ENCODE data around the gene NOS2.
A peak's percentile ranks its signal among the peaks of the same experiment; 100 is the strongest.
"Not testable (repeated sequence)": the region's sequence is repeated elsewhere in the genome, so short reads cannot be mapped to it uniquely, and the experiment has no call there.

The NOS2 gene

GRCh38 chr17:27783440-27784350 lies 16.6 kb downstream of the NOS2 start:
- no peak for DNase-seq (ENCODE audit: low read depth)

- DNase-seq (ENCODE audit: low read depth), result no peak
Observed at GRCh38 chr17:27782791-27783206, 17.5 kb downstream of the NOS2 start.

- no peak for DNase-seq (ENCODE audit: low read depth)
Observed at GRCh38 chr17:27780828-27781404, 19.4 kb downstream of the NOS2 start.

- DNase-seq (ENCODE audit: low read depth), result no peak
Observed at GRCh38 chr17:27780092-27780827, 20.1 kb downstream of the NOS2 start.

GRCh38 chr17:27778183-27778582 lies 22.1 kb downstream of the NOS2 start:
- DNase-seq (ENCODE audit: low read depth), result peak; percentile 57

- DNase-seq (ENCODE audit: low read depth), result peak; percentile 12
Observed at GRCh38 chr17:27776882-27777624, 23.3 kb downstream of the NOS2 start.

- DNase-seq (ENCODE audit: low read depth), result no peak
Observed at GRCh38 chr17:27771586-27771985, 28.7 kb downstream of the NOS2 start.

- no peak for DNase-seq (ENCODE audit: low read depth)
Observed at GRCh38 chr17:27770877-27771276, 29.5 kb downstream of the NOS2 start.

- DNase-seq (ENCODE audit: low read depth), result no peak
Observed at GRCh38 chr17:27768858-27769410, 31.4 kb downstream of the NOS2 start.

GRCh38 chr17:27766438-27766837 lies 33.9 kb downstream of the NOS2 start:
- no peak for DNase-seq (ENCODE audit: low read depth)

GRCh38 chr17:27765353-27765752 lies 35.0 kb downstream of the NOS2 start:
- DNase-seq (ENCODE audit: low read depth), result no peak

GRCh38 chr17:27764589-27764988 lies 35.7 kb downstream of the NOS2 start:
- no peak for DNase-seq (ENCODE audit: low read depth)

GRCh38 chr17:27762527-27763305 lies 37.6 kb downstream of the NOS2 start:
- peak; percentile 46 for DNase-seq (ENCODE audit: low read depth)

- DNase-seq (ENCODE audit: low read depth), result not testable (repeated sequence)
Observed at GRCh38 chr17:27760931-27761330, 39.4 kb downstream of the NOS2 start.

GRCh38 chr17:27760069-27760885 lies 40.1 kb downstream of the NOS2 start:
- DNase-seq (ENCODE audit: low read depth), result peak; percentile 42

GRCh38 chr17:27759528-27759927 lies 40.8 kb downstream of the NOS2 start:
- no peak for DNase-seq (ENCODE audit: low read depth)

- DNase-seq (ENCODE audit: low read depth), result peak; percentile 49
Observed at GRCh38 chr17:27756467-27757371, 43.6 kb downstream of the NOS2 start.

- DNase-seq (ENCODE audit: low read depth), result no peak
Observed at GRCh38 chr17:27755706-27756466, 44.4 kb downstream of the NOS2 start.

Data from EH (cell line).